ENCODE results near the gene COBL.

Gene COBL

GRCh38 chr7:51060536-51060935 lies 256.1 kb downstream of the COBL start:
- no peak for DNase-seq
- TF ChIP-seq CTCF (IDR thresholded peaks at IDR 0.05), result no peak
- Mint-ChIP-seq H3K4me1 (peaks cover 15% of the 10 kb centered on the region), H3K4me3 (no peak overlapping the region), H3K36me3 (ENCODE audit: low read depth) (no peaks in the 10 kb centered on the region), H3K9me3 (peaks cover 4% of the 10 kb centered on the region), H3K27ac (no peak overlapping the region), H3K27me3 (ENCODE audit: low read depth, poor library complexity) (no peaks in the 10 kb centered on the region)

GRCh38 chr7:51059504-51060142 lies 257.0 kb downstream of the COBL start:
- no peak for TF ChIP-seq CTCF (IDR thresholded peaks at IDR 0.05)
- H3K4me3 Mint-ChIP-seq, result no peak overlapping the region
- no peaks in the 10 kb centered on the region for H3K36me3 Mint-ChIP-seq (ENCODE audit: low read depth)
- peaks cover 21% of the 10 kb centered on the region for H3K4me1 Mint-ChIP-seq
- no peaks in the 10 kb centered on the region for H3K27me3 Mint-ChIP-seq (ENCODE audit: low read depth, poor library complexity)
- no peak for DNase-seq
- peaks cover 4% of the 10 kb centered on the region for H3K9me3 Mint-ChIP-seq
- no peak overlapping the region for H3K27ac Mint-ChIP-seq

GRCh38 chr7:51058764-51059163 lies 257.8 kb downstream of the COBL start:
- no peak overlapping the region for H3K27ac Mint-ChIP-seq
- no peak for DNase-seq
- H3K36me3 Mint-ChIP-seq (ENCODE audit: low read depth), result no peaks in the 10 kb centered on the region
- peaks cover 27% of the 10 kb centered on the region for H3K4me1 Mint-ChIP-seq
- H3K9me3 Mint-ChIP-seq, result no peaks in the 10 kb centered on the region
- no peak overlapping the region for H3K4me3 Mint-ChIP-seq
- TF ChIP-seq CTCF (IDR thresholded peaks at IDR 0.05), result no peak
- no peaks in the 10 kb centered on the region for H3K27me3 Mint-ChIP-seq (ENCODE audit: low read depth, poor library complexity)

- H3K4me1 Mint-ChIP-seq, result peaks cover 27% of the 10 kb centered on the region
- peak overlapping the region; percentile 4 for H3K27ac Mint-ChIP-seq
- DNase-seq, result no peak
- no peak overlapping the region for H3K4me3 Mint-ChIP-seq
- H3K36me3 Mint-ChIP-seq (ENCODE audit: low read depth), result no peaks in the 10 kb centered on the region
- H3K27me3 Mint-ChIP-seq (ENCODE audit: low read depth, poor library complexity), result no peaks in the 10 kb centered on the region
- H3K9me3 Mint-ChIP-seq, result no peaks in the 10 kb centered on the region
- TF ChIP-seq CTCF (IDR thresholded peaks at IDR 0.05), result no peak
Measured at GRCh38 chr7:51055039-51055840, 261.4 kb downstream of the COBL start.

- no peaks in the 10 kb centered on the region for H3K36me3 Mint-ChIP-seq (ENCODE audit: low read depth)
- TF ChIP-seq CTCF (IDR thresholded peaks at IDR 0.05), result no peak
- no peaks in the 10 kb centered on the region for H3K27me3 Mint-ChIP-seq (ENCODE audit: low read depth, poor library complexity)
- no peak overlapping the region for H3K27ac Mint-ChIP-seq
- peaks cover 27% of the 10 kb centered on the region for H3K4me1 Mint-ChIP-seq
- no peak overlapping the region for H3K4me3 Mint-ChIP-seq
- DNase-seq, result no peak
- H3K9me3 Mint-ChIP-seq, result no peaks in the 10 kb centered on the region
Measured at GRCh38 chr7:51054231-51054630, 262.4 kb downstream of the COBL start.
